Keratinocyte (primary cell): ENCODE measurements around the gene MLLT10.

Experiments used
- EZH2 ChIP-seq: IDR thresholded peaks from one replicate; pipeline ENCODE4 v1.6.1; 2012; ENCODE audit warnings: inconsistent platforms, mild to moderate bottlenecking, low read length, moderate library complexity
- TF ChIP-seq, protein P1 (sequence below), 3 experiments: IDR thresholded peaks in 1 of 3; conservative IDR thresholded peaks in 1 of 3; optimal IDR thresholded peaks in 1 of 3; 2 replicates in 2 of 3; 3 replicates in 1 of 3; pipeline versions ENCODE3 to v1.5.1; 2011; ENCODE audit warnings: low read length in 3 of 3, mild to moderate bottlenecking in 3 of 3, moderate library complexity in 2 of 3, control low read depth in 1 of 3, inconsistent platforms in 1 of 3; ENCODE audit not compliant: insufficient read depth in 2 of 3; ENCODE audit errors: extremely low read depth in 1 of 3

DNA sequence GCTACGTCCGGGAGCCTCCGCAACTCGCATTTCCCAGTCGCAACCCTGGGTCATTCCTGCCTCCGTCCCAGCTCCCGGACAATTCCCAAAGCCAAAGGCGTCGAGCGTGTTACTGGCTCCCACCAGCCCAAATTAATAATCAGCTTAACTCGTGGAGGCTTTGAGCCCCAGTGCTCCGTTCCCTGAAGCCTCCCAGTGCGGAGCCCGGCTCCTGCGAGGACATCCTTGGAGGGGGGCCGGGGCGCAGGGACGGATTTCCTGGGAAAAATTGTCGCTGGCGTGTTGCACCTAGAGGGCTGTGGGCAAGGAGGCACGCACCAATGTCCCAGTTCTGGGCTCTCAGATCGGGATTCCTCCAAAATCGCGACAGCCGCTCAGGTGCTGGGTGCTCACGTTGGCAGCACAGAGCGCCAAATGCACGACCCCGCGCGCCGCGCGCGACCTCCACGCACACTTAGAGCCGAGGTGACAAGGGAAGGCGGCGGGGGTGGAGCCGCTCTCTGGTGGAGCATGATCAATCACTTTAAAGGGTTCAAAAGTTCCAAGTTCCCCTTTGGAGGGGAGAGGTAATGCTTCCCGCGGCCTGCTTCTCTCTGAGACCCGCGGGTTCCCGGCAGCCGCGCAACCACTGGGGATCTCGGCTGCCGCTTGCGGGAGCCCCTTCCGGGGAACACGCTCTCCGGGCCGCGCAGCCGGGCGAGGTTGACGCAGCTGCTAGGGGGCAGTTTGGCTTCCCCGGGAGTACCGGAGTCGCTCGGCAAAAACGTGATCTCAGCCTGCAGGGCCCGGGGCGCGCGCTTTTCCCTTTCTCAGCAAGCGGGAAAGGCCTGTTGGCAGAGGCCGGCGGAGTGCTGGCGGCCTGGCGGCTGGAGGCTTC, 34.1 kb upstream of the MLLT10 start:
- TF ChIP-seq, protein P1, sequence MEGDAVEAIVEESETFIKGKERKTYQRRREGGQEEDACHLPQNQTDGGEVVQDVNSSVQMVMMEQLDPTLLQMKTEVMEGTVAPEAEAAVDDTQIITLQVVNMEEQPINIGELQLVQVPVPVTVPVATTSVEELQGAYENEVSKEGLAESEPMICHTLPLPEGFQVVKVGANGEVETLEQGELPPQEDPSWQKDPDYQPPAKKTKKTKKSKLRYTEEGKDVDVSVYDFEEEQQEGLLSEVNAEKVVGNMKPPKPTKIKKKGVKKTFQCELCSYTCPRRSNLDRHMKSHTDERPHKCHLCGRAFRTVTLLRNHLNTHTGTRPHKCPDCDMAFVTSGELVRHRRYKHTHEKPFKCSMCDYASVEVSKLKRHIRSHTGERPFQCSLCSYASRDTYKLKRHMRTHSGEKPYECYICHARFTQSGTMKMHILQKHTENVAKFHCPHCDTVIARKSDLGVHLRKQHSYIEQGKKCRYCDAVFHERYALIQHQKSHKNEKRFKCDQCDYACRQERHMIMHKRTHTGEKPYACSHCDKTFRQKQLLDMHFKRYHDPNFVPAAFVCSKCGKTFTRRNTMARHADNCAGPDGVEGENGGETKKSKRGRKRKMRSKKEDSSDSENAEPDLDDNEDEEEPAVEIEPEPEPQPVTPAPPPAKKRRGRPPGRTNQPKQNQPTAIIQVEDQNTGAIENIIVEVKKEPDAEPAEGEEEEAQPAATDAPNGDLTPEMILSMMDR (optimal IDR thresholded peaks at IDR 0.05 in 1 of 3, IDR thresholded peaks at IDR 0.05 in 1 of 3, conservative IDR thresholded peaks at IDR 0.05 in 1 of 3; ENCODE audit: extremely low read depth in 1 of 3, insufficient read depth in 2 of 3, low read length in 3 of 3): peak in 1 of 3 experiments; percentile 4
- TF ChIP-seq EZH2: no peak
